ENCODE results near the gene CAGE1.

CAGE1 gene

GRCh38 chr6:7425808-7426190 is 36.3 kb upstream of the CAGE1 start:
- Histone ChIP-seq H3K27ac (ENCODE audit: insufficient read depth, low read length, poor library complexity, severe bottlenecking) (no peak overlapping the region), H3K4me1 (ENCODE audit: control insufficient read depth, insufficient read depth, low read length, poor library complexity, severe bottlenecking) (no peaks in the 10 kb centered on the region), H3K36me3 (ENCODE audit: control insufficient read depth, insufficient read depth, low read length) (no peaks in the 10 kb centered on the region), H3K9me3 (ENCODE audit: control insufficient read depth, low read length) (no peaks in the 10 kb centered on the region), H3K27me3 (replicated peaks; ENCODE audit: control insufficient read depth, insufficient read depth, low read length, poor library complexity, severe bottlenecking) (no peaks in the 10 kb centered on the region), H3K4me3 (ENCODE audit: insufficient read depth, low read depth, low read length, poor library complexity, severe bottlenecking) (no peak overlapping the region)
- DNase-seq = no peak

GRCh38 chr6:7424967-7425807 is 35.6 kb upstream of the CAGE1 start:
- Histone ChIP-seq H3K36me3 (ENCODE audit: control insufficient read depth, insufficient read depth, low read length) (no peaks in the 10 kb centered on the region), H3K9me3 (ENCODE audit: control insufficient read depth, low read length) (no peaks in the 10 kb centered on the region), H3K27ac (ENCODE audit: insufficient read depth, low read length, poor library complexity, severe bottlenecking) (no peak overlapping the region), H3K27me3 (replicated peaks; ENCODE audit: control insufficient read depth, insufficient read depth, low read length, poor library complexity, severe bottlenecking) (no peaks in the 10 kb centered on the region), H3K4me3 (ENCODE audit: insufficient read depth, low read depth, low read length, poor library complexity, severe bottlenecking) (no peak overlapping the region), H3K4me1 (ENCODE audit: control insufficient read depth, insufficient read depth, low read length, poor library complexity, severe bottlenecking) (no peaks in the 10 kb centered on the region)
- DNase-seq = no peak

- no peak overlapping the region for H3K4me3 ChIP-seq (ENCODE audit: insufficient read depth, low read depth, low read length, poor library complexity, severe bottlenecking)
- H3K4me1 ChIP-seq (ENCODE audit: control insufficient read depth, insufficient read depth, low read length, poor library complexity, severe bottlenecking) = no peaks in the 10 kb centered on the region
- H3K27ac ChIP-seq (ENCODE audit: insufficient read depth, low read length, poor library complexity, severe bottlenecking) = no peak overlapping the region
- no peaks in the 10 kb centered on the region for H3K27me3 ChIP-seq (replicated peaks; ENCODE audit: control insufficient read depth, insufficient read depth, low read length, poor library complexity, severe bottlenecking)
- H3K36me3 ChIP-seq (ENCODE audit: control insufficient read depth, insufficient read depth, low read length) = no peaks in the 10 kb centered on the region
- DNase-seq = no peak
- H3K9me3 ChIP-seq (ENCODE audit: control insufficient read depth, low read length) = no peaks in the 10 kb centered on the region
Measured at GRCh38 chr6:7424058-7424457, 34.5 kb upstream of the CAGE1 start.

GRCh38 chr6:7421066-7421465 is 31.5 kb upstream of the CAGE1 start:
- Histone ChIP-seq H3K36me3 (ENCODE audit: control insufficient read depth, insufficient read depth, low read length) (peaks cover 22% of the 10 kb centered on the region), H3K27ac (ENCODE audit: insufficient read depth, low read length, poor library complexity, severe bottlenecking) (no peak overlapping the region), H3K9me3 (ENCODE audit: control insufficient read depth, low read length) (no peaks in the 10 kb centered on the region), H3K4me1 (ENCODE audit: control insufficient read depth, insufficient read depth, low read length, poor library complexity, severe bottlenecking) (no peaks in the 10 kb centered on the region), H3K4me3 (ENCODE audit: insufficient read depth, low read depth, low read length, poor library complexity, severe bottlenecking) (no peak overlapping the region), H3K27me3 (replicated peaks; ENCODE audit: control insufficient read depth, insufficient read depth, low read length, poor library complexity, severe bottlenecking) (no peaks in the 10 kb centered on the region)
- DNase-seq = no peak

- peaks cover 42% of the 10 kb centered on the region for H3K36me3 ChIP-seq (ENCODE audit: control insufficient read depth, insufficient read depth, low read length)
- no peak for DNase-seq
- no peaks in the 10 kb centered on the region for H3K4me1 ChIP-seq (ENCODE audit: control insufficient read depth, insufficient read depth, low read length, poor library complexity, severe bottlenecking)
- H3K27me3 ChIP-seq (replicated peaks; ENCODE audit: control insufficient read depth, insufficient read depth, low read length, poor library complexity, severe bottlenecking) = no peaks in the 10 kb centered on the region
- H3K9me3 ChIP-seq (ENCODE audit: control insufficient read depth, low read length) = no peaks in the 10 kb centered on the region
- no peak overlapping the region for H3K27ac ChIP-seq (ENCODE audit: insufficient read depth, low read length, poor library complexity, severe bottlenecking)
- no peak overlapping the region for H3K4me3 ChIP-seq (ENCODE audit: insufficient read depth, low read depth, low read length, poor library complexity, severe bottlenecking)
Measured at GRCh38 chr6:7419065-7419464, 29.5 kb upstream of the CAGE1 start.

- Histone ChIP-seq H3K27ac (ENCODE audit: insufficient read depth, low read length, poor library complexity, severe bottlenecking) (no peak overlapping the region), H3K9me3 (ENCODE audit: control insufficient read depth, low read length) (no peaks in the 10 kb centered on the region), H3K36me3 (ENCODE audit: control insufficient read depth, insufficient read depth, low read length) (peaks cover 48% of the 10 kb centered on the region), H3K4me1 (ENCODE audit: control insufficient read depth, insufficient read depth, low read length, poor library complexity, severe bottlenecking) (no peaks in the 10 kb centered on the region), H3K27me3 (replicated peaks; ENCODE audit: control insufficient read depth, insufficient read depth, low read length, poor library complexity, severe bottlenecking) (no peaks in the 10 kb centered on the region), H3K4me3 (ENCODE audit: insufficient read depth, low read depth, low read length, poor library complexity, severe bottlenecking) (no peak overlapping the region)
- no peak for DNase-seq
Measured at GRCh38 chr6:7418238-7418905, 28.8 kb upstream of the CAGE1 start.

GRCh38 chr6:7417684-7418083 is 28.1 kb upstream of the CAGE1 start:
- no peaks in the 10 kb centered on the region for H3K27me3 ChIP-seq (replicated peaks; ENCODE audit: control insufficient read depth, insufficient read depth, low read length, poor library complexity, severe bottlenecking)
- H3K27ac ChIP-seq (ENCODE audit: insufficient read depth, low read length, poor library complexity, severe bottlenecking) = no peak overlapping the region
- no peaks in the 10 kb centered on the region for H3K9me3 ChIP-seq (ENCODE audit: control insufficient read depth, low read length)
- H3K4me1 ChIP-seq (ENCODE audit: control insufficient read depth, insufficient read depth, low read length, poor library complexity, severe bottlenecking) = no peaks in the 10 kb centered on the region
- H3K36me3 ChIP-seq (ENCODE audit: control insufficient read depth, insufficient read depth, low read length) = peaks cover 52% of the 10 kb centered on the region
- no peak for DNase-seq
- H3K4me3 ChIP-seq (ENCODE audit: insufficient read depth, low read depth, low read length, poor library complexity, severe bottlenecking) = no peak overlapping the region

- no peaks in the 10 kb centered on the region for H3K27me3 ChIP-seq (replicated peaks; ENCODE audit: control insufficient read depth, insufficient read depth, low read length, poor library complexity, severe bottlenecking)
- no peak overlapping the region for H3K4me3 ChIP-seq (ENCODE audit: insufficient read depth, low read depth, low read length, poor library complexity, severe bottlenecking)
- no peaks in the 10 kb centered on the region for H3K9me3 ChIP-seq (ENCODE audit: control insufficient read depth, low read length)
- no peak overlapping the region for H3K27ac ChIP-seq (ENCODE audit: insufficient read depth, low read length, poor library complexity, severe bottlenecking)
- no peak for DNase-seq
- peaks cover 73% of the 10 kb centered on the region for H3K36me3 ChIP-seq (ENCODE audit: control insufficient read depth, insufficient read depth, low read length)
- H3K4me1 ChIP-seq (ENCODE audit: control insufficient read depth, insufficient read depth, low read length, poor library complexity, severe bottlenecking) = no peaks in the 10 kb centered on the region
Measured at GRCh38 chr6:7414811-7415210, 25.3 kb upstream of the CAGE1 start.

GRCh38 chr6:7413151-7413823 is 23.7 kb upstream of the CAGE1 start:
- DNase-seq = no peak
- Histone ChIP-seq H3K27me3 (replicated peaks; ENCODE audit: control insufficient read depth, insufficient read depth, low read length, poor library complexity, severe bottlenecking) (no peaks in the 10 kb centered on the region), H3K9me3 (ENCODE audit: control insufficient read depth, low read length) (no peaks in the 10 kb centered on the region), H3K27ac (ENCODE audit: insufficient read depth, low read length, poor library complexity, severe bottlenecking) (no peak overlapping the region), H3K36me3 (ENCODE audit: control insufficient read depth, insufficient read depth, low read length) (peaks cover 74% of the 10 kb centered on the region), H3K4me1 (ENCODE audit: control insufficient read depth, insufficient read depth, low read length, poor library complexity, severe bottlenecking) (no peaks in the 10 kb centered on the region), H3K4me3 (ENCODE audit: insufficient read depth, low read depth, low read length, poor library complexity, severe bottlenecking) (no peak overlapping the region)

GRCh38 chr6:7411328-7411727 is 21.8 kb upstream of the CAGE1 start:
- Histone ChIP-seq H3K27me3 (replicated peaks; ENCODE audit: control insufficient read depth, insufficient read depth, low read length, poor library complexity, severe bottlenecking) (no peaks in the 10 kb centered on the region), H3K9me3 (ENCODE audit: control insufficient read depth, low read length) (no peaks in the 10 kb centered on the region), H3K36me3 (ENCODE audit: control insufficient read depth, insufficient read depth, low read length) (peaks cover 72% of the 10 kb centered on the region), H3K4me3 (ENCODE audit: insufficient read depth, low read depth, low read length, poor library complexity, severe bottlenecking) (no peak overlapping the region), H3K27ac (ENCODE audit: insufficient read depth, low read length, poor library complexity, severe bottlenecking) (no peak overlapping the region), H3K4me1 (ENCODE audit: control insufficient read depth, insufficient read depth, low read length, poor library complexity, severe bottlenecking) (no peaks in the 10 kb centered on the region)
- no peak for DNase-seq
